ENCODE results near the gene DUSP14. TPM values are rescaled to one million over a fixed set of nuclear protein-coding genes. Genes with fewer than 3 reads are reported as not detected.
"Not testable (repeated sequence)": the region's sequence is repeated elsewhere in the genome, so short reads cannot be mapped to it uniquely, and the experiment has no call there.

Gene DUSP14, protein sequence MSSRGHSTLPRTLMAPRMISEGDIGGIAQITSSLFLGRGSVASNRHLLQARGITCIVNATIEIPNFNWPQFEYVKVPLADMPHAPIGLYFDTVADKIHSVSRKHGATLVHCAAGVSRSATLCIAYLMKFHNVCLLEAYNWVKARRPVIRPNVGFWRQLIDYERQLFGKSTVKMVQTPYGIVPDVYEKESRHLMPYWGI
- total RNA-seq = 10 to 100 TPM; 52.7 to 74.5 (median 59.0) TPM

DNA sequence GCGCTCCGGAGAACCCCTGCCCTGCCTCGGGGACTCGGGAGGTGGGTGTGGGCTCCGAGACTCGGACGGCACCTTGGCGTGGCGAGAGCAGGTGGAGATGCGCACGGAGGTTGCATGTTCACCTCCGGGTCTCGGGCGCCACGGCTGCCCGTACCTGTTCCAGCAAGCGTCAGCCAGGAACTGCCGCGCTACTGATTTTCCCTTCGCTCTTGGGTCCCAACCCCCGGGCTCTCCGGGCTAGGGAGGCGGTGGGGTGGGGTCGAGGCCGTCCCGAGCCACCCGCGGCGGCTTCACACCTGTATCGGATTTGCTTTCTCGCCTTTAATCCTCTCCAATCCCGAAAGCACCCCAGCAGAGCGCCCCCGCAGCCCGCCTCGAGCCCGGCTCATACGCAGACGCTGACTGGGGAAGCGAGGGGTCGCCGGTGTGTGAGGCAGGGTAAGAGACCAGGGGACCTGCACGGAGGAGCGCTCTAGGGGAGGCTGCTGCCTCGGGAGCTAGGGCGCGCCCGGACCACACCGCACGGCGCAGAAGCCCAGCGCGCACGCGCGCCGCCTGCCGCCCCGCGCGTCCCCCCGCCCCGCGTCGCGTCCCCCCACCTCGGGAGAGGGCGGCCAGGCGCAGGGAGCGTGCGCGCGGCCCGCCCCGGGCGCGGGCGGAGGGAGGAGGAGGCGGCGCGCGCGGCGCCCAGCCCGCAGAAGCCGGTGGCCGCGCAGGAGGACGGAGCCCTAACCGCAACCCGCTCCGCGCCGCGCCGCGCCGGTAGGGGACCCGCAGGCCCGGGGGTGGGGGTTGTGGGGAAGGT is at the start of gene DUSP14:
DUSP14 (plus strand) TSS at position 695 of the 805 bp plus-strand sequence. CDS start 22,382 bp downstream, outside the sequence.
- no peaks in the 10 kb centered on the region for H3K9me3 ChIP-seq
- TF ChIP-seq, protein P1, sequence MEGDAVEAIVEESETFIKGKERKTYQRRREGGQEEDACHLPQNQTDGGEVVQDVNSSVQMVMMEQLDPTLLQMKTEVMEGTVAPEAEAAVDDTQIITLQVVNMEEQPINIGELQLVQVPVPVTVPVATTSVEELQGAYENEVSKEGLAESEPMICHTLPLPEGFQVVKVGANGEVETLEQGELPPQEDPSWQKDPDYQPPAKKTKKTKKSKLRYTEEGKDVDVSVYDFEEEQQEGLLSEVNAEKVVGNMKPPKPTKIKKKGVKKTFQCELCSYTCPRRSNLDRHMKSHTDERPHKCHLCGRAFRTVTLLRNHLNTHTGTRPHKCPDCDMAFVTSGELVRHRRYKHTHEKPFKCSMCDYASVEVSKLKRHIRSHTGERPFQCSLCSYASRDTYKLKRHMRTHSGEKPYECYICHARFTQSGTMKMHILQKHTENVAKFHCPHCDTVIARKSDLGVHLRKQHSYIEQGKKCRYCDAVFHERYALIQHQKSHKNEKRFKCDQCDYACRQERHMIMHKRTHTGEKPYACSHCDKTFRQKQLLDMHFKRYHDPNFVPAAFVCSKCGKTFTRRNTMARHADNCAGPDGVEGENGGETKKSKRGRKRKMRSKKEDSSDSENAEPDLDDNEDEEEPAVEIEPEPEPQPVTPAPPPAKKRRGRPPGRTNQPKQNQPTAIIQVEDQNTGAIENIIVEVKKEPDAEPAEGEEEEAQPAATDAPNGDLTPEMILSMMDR (IDR thresholded peaks at IDR 0.05) = peak in 1 of 6 experiments; percentile 10
- TF ChIP-seq POLR2A (IDR thresholded peaks at IDR 0.05) = peak; percentile 65 to 92
- no peaks in the 10 kb centered on the region for H3K36me3 ChIP-seq
- peak within 1 kb of the TSS; percentile 79 to 85 (median 81) for H3K4me3 ChIP-seq (replicated peaks in 1 of 3)
- DNase-seq = peak; percentile 83 to 85
- peaks cover 38 to 41% of the 10 kb centered on the region in 2 donors for H3K4me1 ChIP-seq
- H3K27me3 ChIP-seq = no peaks in the 10 kb centered on the region
- intact Hi-C loops (cut with DNase I) = loop anchor here (5.0 kb wide), 2 partner anchors 37 to 82 kb away; partner anchors contain the start of genes ACACA and TADA2A
- WGBS, 2 donors = 1 to 8% methylated on average over 2 to 21 of the region's 100 CpGs
- H3K27ac ChIP-seq = peak within 1 kb of the TSS; percentile 97 to 99 (median 98)

DNA sequence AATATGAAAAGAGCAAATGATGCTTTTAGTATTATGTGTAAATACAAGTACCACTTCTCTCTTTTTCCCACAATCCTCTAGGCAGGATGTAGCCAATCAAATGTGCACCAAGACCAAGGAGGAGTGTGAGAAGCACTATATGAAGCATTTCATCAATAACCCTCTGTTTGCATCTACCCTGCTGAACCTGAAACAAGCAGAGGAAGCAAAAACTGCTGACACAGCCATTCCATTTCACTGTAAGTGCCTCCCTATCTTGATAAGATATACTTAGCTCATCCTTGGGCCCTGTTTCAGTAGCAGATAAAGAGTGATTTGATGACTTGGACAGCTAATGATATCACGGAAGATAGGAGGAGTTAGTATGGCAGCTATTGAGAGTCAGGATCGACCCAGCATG is 49.3 kb upstream of the DUSP14 start:
- H3K27me3 ChIP-seq = no peaks in the 10 kb centered on the region
- no peaks in the 10 kb centered on the region for H3K9me3 ChIP-seq
- H3K4me3 ChIP-seq (replicated peaks in 1 of 3) = no peak overlapping the region
- no peak for TF ChIP-seq POLR2A (IDR thresholded peaks at IDR 0.05)
- TF ChIP-seq, protein P1 (IDR thresholded peaks at IDR 0.05) = no peak
- no peak for DNase-seq
- H3K4me1 ChIP-seq = peaks cover 13 to 15% of the 10 kb centered on the region in 2 donors
- 97 to 100% methylated on average over 2 of the region's 2 CpGs for WGBS, 2 donors
- H3K36me3 ChIP-seq = peaks cover 21 to 26% of the 10 kb centered on the region in 2 donors
- H3K27ac ChIP-seq = no peak overlapping the region
- intact Hi-C loops (cut with DNase I) = no loop called here

DNA sequence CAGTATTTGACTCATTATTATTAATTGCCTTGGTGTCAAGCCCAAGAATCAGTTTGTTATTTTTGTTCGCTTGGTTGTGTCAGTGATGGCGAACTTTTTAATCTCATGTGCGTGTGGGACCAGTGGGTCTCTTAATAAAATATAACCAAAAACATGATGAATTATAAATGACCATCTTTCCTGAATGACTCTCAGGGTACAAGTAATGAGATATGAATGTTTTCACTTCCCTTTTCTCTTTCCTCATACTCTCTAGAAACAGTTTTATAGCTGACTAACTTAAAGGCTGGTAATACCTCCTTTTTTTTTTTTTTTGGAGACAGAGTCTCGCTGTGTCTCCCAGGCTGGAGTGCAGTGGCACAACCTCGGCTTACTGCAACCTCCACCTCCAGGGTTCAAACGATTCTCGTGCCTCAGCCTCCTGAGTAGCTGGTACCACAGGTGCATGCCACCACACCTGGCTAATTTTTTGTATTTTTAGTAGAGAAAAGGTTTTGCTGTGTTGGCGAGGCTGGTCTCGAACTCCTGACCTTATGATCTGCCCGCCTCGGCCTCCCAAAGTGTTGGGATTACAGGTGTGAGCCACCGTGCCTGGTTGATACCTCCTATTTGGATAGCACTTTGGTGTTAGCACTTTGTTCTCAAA is 48.2 kb upstream of the DUSP14 start:
- DNase-seq; H3K4me3 ChIP-seq (replicated peaks in 1 of 3); H3K27me3 ChIP-seq; intact Hi-C loops (cut with DNase I); H3K9me3 ChIP-seq: not testable (repeated sequence)
- peaks cover 21 to 22% of the 10 kb centered on the region in 2 donors for H3K4me1 ChIP-seq
- H3K27ac ChIP-seq = peak overlapping the region in 2 of 3 donors; percentile 13 to 16
- H3K36me3 ChIP-seq = peaks cover 25 to 26% of the 10 kb centered on the region in 2 donors
- WGBS, 2 donors = 96 to 97% methylated on average over 12 of the region's 12 CpGs

DNA sequence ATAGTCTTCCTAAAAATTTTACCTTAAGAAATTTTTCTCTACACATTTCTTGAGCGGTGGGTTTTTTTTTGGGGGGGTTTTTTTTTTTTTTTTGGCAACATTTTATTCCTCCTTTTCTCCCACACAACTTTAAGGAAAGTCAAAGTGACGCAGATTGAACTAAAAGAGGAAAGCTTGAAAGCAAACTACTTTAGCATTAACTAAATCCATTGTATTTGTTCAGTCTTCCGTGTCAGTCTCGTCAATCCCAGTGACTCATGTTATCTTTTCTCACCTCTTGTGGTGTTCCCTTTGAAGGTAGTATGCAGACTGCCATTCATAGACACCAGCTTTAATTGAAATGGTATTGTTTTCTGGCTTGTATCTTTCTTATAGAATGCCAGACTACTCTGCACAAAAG is 43.7 kb upstream of the DUSP14 start:
- TF ChIP-seq, protein P1 (IDR thresholded peaks at IDR 0.05) = no peak
- TF ChIP-seq POLR2A (IDR thresholded peaks at IDR 0.05) = peak in 1 of 2 donors; percentile 53
- no peaks in the 10 kb centered on the region for H3K27me3 ChIP-seq
- intact Hi-C loops (cut with DNase I) = no loop called here
- DNase-seq = no peak
- no peaks in the 10 kb centered on the region for H3K9me3 ChIP-seq
- peak overlapping the region; percentile 84 to 97 (median 93) for H3K27ac ChIP-seq
- H3K36me3 ChIP-seq = peaks cover 12 to 25% of the 10 kb centered on the region in 2 donors
- 39 to 47% methylated on average over 4 of the region's 4 CpGs for WGBS, 2 donors
- H3K4me1 ChIP-seq = peaks cover 61% of the 10 kb centered on the region in 2 donors
- H3K4me3 ChIP-seq (replicated peaks in 1 of 3) = no peak overlapping the region

DNA sequence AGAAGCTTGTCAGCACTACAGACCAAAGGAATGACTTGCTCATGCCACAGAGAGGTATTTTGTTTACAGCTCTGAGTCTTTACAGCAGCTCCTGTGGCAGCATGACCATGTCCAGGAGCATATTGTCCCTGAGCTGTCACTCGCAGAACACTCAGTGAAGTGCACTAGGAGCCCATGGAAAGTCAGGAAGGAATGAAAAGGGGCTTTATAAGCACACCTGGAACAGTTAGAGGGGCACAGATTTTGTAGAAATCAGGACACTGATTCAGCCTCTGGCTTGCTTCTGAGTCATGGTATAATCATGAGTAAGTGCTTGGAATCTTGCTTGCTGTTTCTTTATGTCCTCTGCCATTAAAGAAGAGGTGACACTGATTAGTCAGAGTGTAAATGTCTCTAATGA is 42.0 kb upstream of the DUSP14 start:
- Histone ChIP-seq H3K4me3 (replicated peaks in 1 of 3) (no peak overlapping the region), H3K27me3 (no peaks in the 10 kb centered on the region), H3K36me3 (peaks cover 6 to 17% of the 10 kb centered on the region in 2 donors), H3K9me3 (no peaks in the 10 kb centered on the region), H3K4me1 (peaks cover 65 to 73% of the 10 kb centered on the region in 2 donors), H3K27ac (peak overlapping the region; percentile 84 to 97 (median 93))
- intact Hi-C loops (cut with DNase I) = no loop called here
- peak in 1 of 2 donors; percentile 31 for TF ChIP-seq POLR2A (IDR thresholded peaks at IDR 0.05)
- TF ChIP-seq, protein P1 (IDR thresholded peaks at IDR 0.05) = no peak
- WGBS, 2 donors = 56 to 70% methylated on average over 1 of the region's 1 CpG
- peak; percentile 37 for DNase-seq
